HG03139 (cell line): ENCODE data around the gene MAST1.
A peak's percentile ranks its signal among the peaks of the same experiment; 100 is the strongest.

ENCODE experiments used
- ATAC-seq: cut with Tn5 transposase; IDR thresholded peaks from one replicate; pipeline ENCODE4 v1.9.1; 2021; ENCODE audit not compliant: unreplicated experiment

Gene MAST1

DNA sequence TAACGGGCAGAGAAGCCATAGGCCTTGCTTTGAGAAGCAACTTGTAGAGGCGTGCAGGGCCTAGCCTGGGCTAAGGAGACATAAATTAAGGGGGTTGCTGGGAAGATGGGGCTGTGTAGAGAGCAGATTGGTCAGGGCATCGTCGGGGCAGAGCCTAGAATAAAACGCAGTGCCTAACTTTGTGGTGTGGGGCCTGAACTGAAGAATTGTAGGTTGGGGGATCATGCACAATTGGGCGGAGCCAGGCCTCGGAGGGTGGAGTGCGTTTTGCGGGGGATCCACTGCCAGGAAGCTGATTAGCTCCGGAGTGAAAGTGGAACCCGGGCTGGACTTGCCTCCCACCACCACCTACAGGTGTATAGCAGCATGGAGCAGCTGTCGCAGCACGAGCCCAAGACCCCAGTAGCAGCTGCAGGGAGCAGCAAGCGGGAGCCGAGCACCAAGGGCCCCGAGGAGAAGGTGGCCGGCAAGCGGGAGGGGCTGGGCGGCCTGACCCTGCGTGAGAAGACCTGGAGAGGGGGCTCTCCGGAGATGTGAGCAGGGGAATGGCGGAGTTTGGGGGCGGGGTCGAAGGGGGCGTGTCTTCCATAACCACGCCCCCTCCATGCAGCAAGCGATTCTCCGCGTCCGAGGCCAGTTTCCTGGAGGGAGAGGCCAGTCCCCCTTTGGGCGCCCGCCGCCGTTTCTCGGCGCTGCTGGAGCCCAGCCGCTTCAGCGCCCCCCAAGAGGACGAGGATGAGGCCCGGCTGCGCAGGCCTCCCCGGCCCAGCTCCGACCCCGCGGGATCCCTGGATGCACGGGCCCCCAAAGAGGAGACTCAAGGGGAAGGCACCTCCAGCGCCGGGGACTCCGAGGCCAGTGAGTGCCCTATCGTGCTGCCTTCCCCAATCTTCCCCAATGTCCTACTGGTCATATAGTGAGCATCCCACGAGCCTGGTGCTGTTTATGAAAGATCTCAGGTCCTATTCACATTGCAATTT is 29.1 kb downstream of the MAST1 start:
- ATAC-seq = peak; percentile 57

DNA sequence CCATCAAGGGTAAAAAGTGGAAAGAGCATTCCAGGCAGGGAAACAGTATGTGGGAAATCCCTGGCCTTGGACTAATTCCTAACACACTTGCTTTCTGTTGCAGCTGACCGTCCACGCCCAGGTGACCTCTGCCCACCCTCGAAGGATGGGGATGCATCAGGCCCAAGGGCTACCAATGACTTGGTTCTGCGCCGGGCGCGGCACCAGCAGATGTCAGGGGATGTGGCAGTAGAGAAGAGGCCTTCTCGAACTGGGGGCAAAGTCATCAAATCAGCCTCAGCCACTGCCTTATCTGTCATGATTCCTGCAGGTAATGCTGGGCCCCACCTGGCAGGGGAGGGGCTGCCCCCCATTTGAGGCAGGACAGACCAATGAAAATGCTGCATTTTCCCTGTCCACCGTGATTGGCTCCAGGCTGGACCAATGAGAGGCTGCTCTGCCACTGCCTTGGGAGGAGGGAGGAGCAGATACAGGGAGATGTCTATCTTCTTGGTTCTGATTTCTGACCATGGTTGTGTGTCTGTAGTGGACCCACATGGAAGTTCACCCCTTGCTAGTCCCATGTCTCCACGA is 30.3 kb downstream of the MAST1 start:
- no peak for ATAC-seq

- no peak for ATAC-seq
Measured at GRCh38 chr19:12871681-12872080, 33.4 kb downstream of the MAST1 start.

GRCh38 chr19:12872255-12872654 is 33.9 kb downstream of the MAST1 start:
- no peak for ATAC-seq

DNA sequence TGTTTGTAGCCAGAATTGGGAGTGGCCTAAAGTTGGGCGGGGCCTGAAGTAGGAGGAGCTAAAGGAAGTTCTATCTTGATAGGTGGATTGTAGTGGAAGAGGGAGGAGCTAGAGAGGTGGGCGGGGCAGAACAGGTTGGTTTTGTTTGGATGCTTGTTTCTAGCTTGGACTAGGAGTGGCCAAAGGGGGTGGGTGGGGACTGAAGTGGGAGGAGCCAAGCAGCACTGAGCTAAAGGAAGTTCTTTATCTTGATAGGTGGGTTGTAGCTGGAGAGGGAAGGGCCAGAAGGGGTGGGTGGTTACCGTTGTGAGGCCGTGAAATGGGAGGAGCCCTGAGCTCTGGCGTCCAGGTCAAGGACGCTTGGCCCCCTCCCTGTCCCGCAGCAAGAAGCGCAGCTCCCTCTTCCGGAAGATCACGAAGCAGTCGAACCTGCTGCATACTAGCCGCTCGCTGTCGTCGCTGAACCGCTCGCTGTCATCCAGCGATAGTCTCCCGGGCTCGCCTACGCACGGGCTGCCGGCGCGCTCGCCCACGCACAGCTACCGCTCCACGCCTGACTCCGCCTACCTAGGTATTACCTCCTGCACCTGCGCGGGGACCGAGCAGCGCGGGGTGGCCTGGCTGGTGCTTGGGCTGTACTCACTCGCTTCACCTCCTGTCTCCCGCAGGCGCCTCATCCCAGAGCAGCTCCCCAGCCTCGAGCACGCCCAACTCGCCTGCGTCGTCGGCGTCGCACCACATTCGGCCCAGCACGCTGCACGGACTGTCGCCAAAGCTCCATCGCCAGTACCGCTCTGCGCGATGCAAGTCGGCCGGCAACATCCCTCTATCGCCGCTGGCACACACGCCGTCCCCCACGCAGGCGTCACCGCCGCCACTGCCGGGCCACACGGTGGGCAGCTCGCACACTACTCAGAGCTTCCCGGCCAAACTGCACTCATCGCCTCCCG is 34.9 kb downstream of the MAST1 start:
- no peak for ATAC-seq

- no peak for ATAC-seq
Measured at GRCh38 chr19:12873891-12874745, 35.8 kb downstream of the MAST1 start.

GRCh38 chr19:12875086-12875485 is 36.8 kb downstream of the MAST1 start:
- ATAC-seq = no peak

DNA sequence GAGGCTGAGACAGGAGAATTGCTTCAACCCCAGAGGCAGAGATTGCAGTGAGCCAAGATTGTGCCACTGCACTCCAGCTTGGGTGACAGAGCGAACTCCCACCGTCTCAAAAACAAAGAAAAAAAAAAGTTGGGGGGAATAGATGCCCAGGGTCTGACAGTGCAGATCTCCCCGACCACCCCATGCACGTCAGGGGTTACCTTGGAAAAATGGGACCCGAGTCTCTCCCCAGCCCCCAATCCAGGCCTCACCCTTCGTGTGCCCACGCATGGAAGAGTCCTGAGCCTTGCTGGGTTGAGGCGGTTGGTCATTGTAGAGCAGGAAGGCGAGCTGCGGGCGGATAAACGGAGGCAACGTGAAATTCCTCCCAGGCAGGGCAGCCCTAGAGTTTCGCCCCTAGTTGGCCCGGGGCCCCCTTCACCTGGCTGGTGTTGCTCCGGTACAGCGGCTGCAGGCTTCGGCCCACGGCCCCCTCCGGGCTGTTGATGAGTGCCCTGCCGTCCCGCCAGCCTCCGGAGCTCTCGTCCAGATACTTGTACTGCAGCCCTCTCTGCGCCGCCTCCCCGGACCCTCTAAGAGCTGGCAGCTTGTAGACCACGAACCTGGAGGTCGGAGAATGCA is 42.3 kb downstream of the MAST1 start:
- ATAC-seq = peak; percentile 15

- ATAC-seq = peak; percentile 74
Measured at GRCh38 chr19:12881172-12881808, 43.0 kb downstream of the MAST1 start, which contains the start of gene DNASE2. DNASE2 (minus strand) TSS chr19:12881449; CDS start chr19:12881375, 74 bp downstream.

DNA sequence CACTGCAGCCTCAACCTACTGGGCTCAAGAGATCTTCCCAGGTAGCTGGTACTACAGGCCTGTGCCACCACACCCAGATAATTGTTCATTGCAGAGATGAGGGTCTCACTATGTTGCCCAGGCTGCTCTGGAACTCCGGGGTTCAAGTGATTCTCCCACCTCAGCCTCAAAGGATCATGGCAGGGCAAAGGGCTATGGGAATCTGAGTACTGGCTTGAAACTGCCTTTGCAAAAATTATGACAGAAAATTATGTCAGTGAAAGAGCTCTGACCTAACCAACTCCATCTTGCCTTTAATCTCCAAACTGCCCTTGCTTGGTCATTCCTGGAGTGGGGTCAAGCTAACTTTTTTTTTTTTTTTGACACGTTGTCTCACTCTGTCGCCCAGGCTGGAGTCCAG is 44.3 kb downstream of the MAST1 start:
- ATAC-seq = no peak

GRCh38 chr19:12884202-12884601 is 45.9 kb downstream of the MAST1 start:
- ATAC-seq = no peak

DNA sequence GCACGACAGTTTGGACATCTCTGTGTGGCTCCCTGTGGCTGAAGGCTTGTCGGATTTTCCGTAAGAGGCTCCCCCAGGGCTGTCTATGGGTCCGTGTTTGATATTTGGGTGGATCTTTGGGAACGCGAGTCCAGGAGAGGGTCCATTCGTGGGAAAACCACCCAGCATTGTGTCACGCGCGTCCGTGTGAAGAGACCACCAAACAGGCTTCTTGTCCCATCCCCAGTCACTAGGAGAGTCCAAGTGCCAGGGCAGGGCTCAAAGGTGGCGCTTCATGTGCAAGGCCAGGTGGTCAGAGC is 46.3 kb downstream of the MAST1 start:
- no peak for ATAC-seq

DNA sequence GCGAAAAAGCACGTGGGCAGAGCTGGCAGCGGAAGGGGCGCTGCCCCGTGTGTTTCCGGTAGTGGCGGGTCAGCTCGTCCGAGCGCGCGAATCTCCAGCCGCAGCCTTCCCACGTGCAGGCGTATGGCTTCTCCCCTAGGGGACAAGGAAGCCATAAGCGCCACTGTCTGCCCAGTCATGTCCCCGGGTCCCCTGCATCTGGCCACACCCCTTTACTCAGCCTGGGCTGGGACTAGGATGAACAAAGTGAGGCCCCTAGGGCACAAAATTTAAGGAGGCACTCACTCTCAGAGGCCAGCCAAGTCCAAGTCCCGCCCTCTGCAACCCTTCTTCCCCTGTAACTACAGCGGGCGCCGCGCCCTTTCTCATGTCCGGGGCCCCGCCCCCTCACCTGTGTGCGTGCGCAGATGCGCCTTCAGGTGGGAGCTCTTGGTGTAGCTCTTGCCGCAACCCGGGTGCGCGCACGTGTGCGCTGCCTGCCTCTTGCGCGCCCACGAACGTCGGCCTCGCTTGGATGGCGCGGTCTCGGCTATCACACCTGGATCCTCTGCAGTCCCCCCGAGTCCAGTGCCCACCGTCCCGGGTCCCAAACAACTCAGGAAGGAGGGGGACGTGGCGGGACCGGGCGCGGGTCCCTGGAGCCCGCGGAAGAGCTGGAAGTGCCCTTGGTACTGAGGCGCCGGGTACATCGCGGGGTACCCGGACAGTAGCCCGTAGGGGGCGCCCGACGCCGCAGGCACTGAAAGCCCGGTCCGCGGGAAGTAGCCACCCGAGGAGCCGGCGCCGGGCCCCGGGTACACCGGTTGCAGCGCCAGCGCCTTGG is 46.8 kb downstream of the MAST1 start:
- ATAC-seq = no peak

- ATAC-seq = no peak
Measured at GRCh38 chr19:12885749-12886650, 47.7 kb downstream of the MAST1 start.

GRCh38 chr19:12886651-12886968 is 48.3 kb downstream of the MAST1 start:
- no peak for ATAC-seq

DNA sequence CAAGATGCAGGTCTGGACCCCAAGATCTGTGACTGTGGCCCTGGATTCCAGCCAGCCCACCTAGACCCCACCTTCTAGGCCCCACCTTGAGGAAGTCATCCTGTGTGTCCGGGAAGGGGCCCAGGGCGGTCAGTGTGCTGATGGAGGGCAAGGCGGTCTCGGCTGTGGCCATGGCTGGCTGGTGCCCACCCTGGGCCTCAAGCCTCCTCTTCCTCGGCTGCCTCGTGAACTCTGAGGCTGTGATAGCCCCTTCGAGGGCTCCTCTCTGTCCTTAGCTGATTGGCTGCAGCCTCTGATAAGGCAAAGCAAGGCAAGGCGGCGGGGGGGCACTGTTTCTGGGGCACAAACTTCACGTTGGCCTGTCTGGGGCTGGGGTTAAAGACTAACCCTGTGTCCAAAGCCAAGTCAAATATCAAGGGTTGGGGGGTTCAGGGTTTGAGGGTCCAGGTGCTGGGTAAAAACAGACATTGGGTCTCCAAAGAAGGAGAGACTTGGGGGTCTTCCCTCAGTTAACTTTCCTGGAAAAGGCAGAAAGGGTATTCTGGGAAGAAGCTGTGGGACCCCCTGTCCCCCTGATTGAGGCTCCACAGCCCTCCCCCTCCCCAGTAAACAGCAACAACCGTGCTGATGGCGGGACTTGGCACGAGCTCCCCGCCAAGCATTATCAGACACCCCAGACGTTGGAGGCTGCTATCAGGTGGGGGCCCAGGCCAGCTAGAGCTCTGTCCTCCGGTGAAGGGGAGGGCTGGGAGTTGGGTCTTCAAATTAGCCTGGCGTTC is 48.8 kb downstream of the MAST1 start, which contains the start of gene KLF1:
Gene KLF1, minus strand, starts transcription at position 233 of the 779 bp plus-strand sequence. Its CDS starts 61 bp downstream, at position 172.
- no peak for ATAC-seq
